NCI-H526 treated with DMSO at 0.1 percent for 48 hours (cell line): ENCODE results near the gene PIK3R1.

Experiments
- DNase-seq: peaks from one replicate; lab custom pipeline; 2025; lab: John Stamatoyannopoulos, UW

Gene PIK3R1

DNA sequence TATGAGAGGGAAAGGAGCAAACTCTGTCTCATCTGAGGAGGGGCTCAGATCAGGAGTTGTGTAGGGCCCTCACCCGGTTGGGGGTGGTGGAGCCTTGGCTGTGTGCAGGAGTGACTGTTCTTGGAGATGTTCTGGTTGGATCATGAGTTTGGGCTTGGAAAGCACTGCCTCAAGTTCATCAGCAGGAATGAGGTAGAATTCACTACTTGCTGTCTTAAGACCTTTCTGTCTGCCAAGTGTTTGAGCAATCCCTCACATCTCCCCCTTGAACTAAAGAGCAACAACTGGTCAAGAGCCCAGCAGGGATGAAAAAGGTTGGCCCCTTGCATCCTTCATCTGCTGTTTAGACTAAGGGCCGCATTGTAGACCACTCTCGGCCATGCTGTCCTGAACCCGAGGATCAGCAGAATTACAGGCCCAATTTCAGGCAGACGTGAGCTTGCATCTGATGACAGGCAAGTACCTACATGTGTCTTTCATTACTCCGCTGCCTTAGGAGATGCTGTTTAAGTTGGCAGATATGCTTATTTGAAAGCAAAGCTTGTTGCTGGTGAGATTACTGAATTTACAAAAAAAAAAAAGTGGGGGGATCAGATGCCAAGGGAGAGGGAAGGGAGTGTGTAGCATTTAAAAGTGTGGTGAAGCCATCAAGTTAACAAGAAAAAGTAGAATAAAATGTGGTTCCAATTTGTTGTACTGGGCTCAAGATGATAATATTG lies 36.4 kb downstream of the PIK3R1 start:
- no peak for DNase-seq

- peak; percentile 18 for DNase-seq
Measured at GRCh38 chr5:68252673-68253623, 37.4 kb downstream of the PIK3R1 start.

DNA sequence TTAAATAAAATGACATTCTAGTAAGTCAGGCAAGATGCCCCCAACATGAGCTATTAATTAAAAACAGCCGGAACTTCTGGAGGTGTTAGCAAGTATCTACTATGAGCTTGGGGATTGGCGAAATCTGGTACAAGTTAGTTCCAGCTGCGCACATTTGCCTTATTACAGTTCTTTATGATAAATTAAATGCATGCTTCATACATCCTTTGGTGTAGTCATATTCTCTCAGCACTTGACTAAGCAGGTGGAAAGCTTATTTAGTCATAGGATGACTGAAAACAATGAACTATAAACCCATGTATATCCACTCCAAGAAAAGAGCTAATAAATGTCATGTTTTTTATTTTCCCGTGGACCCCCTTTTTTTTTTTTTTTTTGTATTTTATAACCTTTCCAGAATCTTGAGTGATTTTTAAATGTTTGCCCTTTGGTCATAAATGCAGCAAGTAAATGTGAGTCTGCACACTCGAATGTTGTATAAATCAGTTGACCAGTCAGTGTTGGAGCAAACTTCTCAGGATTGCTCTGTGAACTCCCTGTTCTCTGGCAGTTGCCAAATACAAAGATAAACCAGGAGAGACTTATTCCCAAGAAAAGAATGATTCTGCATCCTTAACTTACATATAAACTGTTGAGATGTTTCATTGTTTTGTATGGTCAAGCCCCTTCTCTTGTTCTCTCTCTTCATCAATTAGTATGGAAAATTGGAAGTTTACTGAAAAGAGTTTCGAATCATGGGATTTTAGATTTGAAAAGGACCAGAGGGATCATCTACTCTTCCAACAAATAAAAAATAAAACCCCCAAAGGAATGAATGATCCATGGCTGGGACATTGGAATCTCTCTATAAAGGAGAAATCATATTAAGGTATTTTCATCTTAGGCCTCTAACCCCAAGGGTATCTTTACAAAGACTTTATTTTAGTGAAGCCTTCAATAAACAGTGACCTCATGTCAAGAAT lies 38.3 kb downstream of the PIK3R1 start:
- no peak for DNase-seq

DNA sequence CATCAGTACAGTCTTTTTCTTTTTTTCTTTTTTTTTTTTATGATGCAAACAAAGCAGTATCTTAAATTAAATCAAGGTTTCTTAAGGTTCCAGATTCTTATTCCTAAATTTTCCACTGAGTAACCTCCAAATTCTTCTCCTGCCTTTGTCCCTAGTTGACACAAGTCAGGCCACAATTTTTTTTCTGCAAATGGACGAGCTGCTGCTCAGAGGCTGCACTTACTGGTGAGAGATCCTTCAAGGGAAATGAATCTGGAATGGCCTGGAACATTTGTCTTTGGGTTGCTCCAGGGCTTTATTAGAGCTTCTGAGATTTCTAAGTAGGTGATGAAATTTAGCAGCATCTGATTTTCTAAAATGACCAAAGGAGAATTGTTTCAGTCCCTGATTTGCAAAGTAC lies 39.3 kb downstream of the PIK3R1 start:
- no peak for DNase-seq

GRCh38 chr5:68255305-68256120 lies 40.0 kb downstream of the PIK3R1 start:
- no peak for DNase-seq

DNA sequence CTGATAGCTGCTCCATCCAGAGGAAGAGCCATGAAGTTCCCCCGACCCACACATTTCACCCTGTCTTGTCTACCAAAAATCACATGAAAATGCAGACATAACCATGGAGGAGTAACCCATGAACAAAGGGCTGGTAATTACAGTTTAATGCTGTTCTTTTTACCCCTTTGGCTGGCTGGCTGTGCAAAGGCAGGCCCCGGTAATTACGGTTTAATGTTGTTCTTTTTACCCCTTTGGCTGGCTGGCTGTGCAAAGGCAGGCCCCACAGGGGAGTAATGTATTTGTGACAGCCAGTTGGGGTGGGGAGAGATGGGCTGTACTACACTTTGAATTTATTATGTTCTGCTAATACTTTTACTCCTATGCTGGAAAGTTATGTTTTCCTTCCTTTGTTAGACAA lies 41.7 kb downstream of the PIK3R1 start:
- DNase-seq, result no peak

DNA sequence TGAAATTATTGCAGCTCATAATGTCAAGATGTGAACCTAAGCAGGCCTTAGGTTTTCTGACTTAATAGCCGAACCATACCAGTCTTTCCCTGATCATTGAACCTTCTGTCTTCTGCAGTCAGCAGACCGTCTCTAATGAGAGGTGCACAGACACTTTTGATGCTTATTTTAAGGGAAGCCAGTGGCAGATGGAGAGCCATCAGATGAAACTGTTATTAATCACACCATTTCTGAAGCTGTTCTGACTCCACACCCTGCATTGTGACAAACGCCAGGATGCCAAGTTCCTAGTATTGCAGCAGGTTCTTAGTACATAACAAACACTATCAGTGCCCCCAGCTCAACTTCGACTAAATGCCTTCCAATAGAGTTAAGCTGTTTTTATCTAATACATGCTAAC lies 43.0 kb downstream of the PIK3R1 start:
- DNase-seq, result no peak

GRCh38 chr5:68259700-68260099 lies 44.1 kb downstream of the PIK3R1 start:
- DNase-seq, result no peak

DNA sequence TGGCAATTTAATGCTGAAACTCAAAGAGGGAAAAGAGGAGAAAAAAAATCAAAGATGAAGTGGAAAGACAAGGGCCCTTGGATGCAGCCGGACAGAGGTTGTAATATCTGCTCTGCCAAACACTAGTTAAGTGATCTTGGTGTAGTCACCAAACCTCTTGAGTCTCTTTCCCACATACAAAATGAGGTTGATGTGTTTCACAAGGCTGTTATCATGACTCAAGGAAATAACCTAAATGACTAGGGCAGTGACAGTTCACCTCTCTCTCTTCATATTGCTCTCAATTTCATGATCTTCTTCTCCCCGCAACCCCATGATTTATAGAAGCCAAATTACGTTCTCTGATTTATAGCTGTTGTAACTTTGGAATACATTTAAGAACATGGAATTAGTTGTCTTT lies 44.9 kb downstream of the PIK3R1 start:
- DNase-seq, result no peak

GRCh38 chr5:68261169-68261568 lies 45.6 kb downstream of the PIK3R1 start:
- no peak for DNase-seq

DNA sequence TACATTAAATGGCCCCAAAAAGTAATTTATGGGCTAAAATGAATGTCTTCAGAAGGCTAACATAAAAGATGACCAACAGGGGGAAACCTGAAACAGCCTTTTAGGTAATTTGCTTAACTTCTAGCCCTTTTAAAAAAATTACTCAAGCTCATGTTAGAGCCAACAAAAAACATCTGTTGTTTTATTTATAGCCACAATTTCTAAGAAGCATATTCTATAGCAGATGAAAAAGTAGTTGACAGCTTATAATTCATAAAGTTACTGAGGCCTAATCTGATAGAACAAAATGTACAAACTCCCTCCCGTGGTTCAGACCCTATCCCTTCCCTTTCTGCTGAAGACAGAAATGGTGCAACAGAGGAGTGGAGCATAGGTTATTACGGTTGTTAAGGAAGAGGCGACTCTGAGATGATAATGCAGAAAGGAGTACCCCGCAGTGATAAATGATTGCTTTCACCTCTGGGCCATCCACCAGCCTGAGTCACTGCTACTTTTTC lies 46.1 kb downstream of the PIK3R1 start:
- DNase-seq, result no peak

- no peak for DNase-seq
Measured at GRCh38 chr5:68264024-68264956, 48.7 kb downstream of the PIK3R1 start.

DNA sequence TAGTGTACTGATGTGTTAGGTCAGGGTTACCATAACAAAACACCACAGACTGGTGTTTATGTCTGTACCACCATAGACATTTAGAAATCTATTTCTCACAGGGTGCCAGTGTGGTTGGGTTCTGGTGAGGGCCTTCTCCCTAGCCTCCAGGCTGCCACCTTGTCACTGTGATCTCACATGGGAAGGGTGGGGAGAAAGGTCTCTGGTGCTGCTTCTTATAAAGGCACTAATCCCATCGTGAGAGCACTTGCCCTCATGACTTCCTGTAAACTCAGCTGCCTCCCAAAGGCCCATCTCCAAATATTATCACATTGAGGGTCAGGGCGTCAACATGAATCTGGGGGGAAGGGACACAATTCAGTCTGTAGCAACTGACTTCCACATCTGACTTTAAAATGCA lies 49.8 kb downstream of the PIK3R1 start:
- no peak for DNase-seq

DNA sequence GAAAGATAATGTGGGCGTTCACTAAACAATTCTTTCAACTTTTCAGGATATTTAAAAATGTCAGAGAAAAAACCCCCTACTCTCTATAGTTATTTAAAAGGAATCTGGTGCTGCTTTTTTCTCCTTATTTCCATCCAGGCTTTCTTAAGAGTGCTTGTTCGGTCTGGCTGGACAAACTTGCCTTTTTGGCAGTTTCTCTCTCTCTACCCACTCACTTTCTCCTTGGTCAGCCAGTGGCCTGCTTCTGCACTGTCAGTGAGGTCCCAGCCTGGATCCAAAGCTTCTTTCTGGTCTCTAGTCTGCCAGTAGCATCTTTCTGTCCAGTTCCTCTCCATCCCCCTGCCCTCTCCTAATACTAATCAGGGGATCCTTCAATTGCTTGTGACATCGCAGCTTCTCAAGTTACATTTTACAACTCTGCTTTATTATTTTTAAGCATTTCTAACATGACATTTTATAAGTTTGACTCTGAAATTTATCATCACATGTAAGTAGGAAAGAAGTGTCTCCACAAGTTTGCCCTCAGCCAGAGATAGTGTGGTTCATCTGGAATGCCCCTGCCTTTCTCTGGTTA lies 50.4 kb downstream of the PIK3R1 start:
- DNase-seq, result no peak

- no peak for DNase-seq
Measured at GRCh38 chr5:68266457-68266856, 50.9 kb downstream of the PIK3R1 start.

DNA sequence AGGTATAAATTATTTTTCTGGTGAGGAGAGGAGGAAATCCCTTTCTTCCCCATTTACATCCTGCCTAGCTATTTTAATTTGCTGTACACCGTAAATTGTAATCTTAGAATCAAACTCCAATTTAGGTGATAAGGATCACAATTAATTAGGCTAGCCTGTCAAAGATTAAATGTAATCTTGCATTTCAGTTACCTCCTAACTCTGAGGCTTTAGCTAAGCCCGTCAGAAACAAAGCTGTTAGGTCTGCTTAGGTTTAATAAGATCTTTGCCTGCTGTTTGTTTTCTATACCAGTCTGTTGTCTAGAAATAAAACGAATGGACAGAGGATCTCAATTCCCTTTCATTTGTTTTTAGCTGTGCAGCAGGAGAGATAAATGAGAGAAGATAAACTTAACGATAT lies 51.5 kb downstream of the PIK3R1 start:
- DNase-seq, result no peak

- no peak for DNase-seq
Measured at GRCh38 chr5:68268101-68268851, 52.7 kb downstream of the PIK3R1 start.

DNA sequence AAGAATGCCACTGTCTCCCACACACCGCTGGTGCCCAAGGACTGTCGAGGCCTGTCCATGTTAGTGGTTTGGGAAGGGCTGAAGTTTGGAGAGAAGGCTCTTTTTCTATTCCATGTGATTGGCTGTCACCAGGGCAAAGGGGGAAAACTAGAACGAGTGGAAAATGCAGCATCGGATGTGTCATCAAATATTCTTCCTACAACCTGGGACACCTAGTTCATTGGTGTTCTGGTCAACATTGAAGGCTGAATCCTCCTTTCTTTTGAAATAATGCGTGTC lies 53.2 kb downstream of the PIK3R1 start:
- no peak for DNase-seq

GRCh38 chr5:68269820-68270219 lies 54.3 kb downstream of the PIK3R1 start:
- no peak for DNase-seq
